ENCODE data around the gene POU6F1. TPM values are rescaled to one million over a fixed set of nuclear protein-coding genes. Genes with fewer than 3 reads are reported as not detected.

Gene POU6F1
- total and polyA plus RNA-seq, 10 of the 15 experiments (the other 5 are each of a cell fraction or from before 2014, with no cell fraction given), result 0.26 to 4.2 (median 1.2) TPM

- TF ChIP-seq ETV6 (conservative IDR thresholded peaks at IDR 0.05 in 1 of 2, IDR thresholded peaks at IDR 0.05 in 1 of 2; ENCODE audit: borderline replicate concordance in 1 of 2, low read depth in 1 of 2) (no peak), EP300 (IDR thresholded peaks at IDR 0.05; ENCODE audit: borderline replicate concordance in 1 of 2, control insufficient read depth in 1 of 2, low read depth in 2 of 2, low read length in 2 of 2) (no peak)
- TF ChIP-seq, protein P1, sequence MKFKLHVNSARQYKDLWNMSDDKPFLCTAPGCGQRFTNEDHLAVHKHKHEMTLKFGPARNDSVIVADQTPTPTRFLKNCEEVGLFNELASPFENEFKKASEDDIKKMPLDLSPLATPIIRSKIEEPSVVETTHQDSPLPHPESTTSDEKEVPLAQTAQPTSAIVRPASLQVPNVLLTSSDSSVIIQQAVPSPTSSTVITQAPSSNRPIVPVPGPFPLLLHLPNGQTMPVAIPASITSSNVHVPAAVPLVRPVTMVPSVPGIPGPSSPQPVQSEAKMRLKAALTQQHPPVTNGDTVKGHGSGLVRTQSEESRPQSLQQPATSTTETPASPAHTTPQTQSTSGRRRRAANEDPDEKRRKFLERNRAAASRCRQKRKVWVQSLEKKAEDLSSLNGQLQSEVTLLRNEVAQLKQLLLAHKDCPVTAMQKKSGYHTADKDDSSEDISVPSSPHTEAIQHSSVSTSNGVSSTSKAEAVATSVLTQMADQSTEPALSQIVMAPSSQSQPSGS (IDR thresholded peaks at IDR 0.05; ENCODE audit: low read length), result no peak
These were observed 26.2 kb downstream of the POU6F1 start (continued) for GRCh38 chr12:51191516-51192283.

DNA sequence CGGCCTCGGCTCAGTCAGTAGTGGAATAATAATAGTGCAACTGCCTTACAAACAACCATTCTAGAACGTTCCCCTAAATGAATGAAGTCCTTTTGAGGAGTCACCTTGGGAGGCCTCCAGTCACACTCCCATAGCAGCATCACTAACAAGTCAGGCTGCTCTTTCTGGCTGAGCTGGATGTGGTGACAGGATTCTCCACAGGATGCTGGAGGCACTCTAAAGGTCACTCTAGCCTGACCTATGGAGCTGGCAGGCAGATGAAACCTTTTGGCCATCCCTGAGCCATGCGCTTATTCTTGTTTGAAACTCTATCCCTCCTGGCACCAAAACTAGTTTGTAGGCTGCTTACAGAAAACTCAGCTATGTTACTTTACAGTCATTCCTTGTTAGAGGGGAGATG lies 27.0 kb downstream of the POU6F1 start:
- Histone ChIP-seq H3K79me2 (ENCODE audit: control insufficient read depth, insufficient read depth, low read length) (no peaks in the 10 kb centered on the region), H3K9me3 (replicated peaks; ENCODE audit: control insufficient read depth, insufficient read depth, low read length) (no peaks in the 10 kb centered on the region), H3K4me1 (ENCODE audit: control insufficient read depth, insufficient read depth, low read length) (peaks cover 31% of the 10 kb centered on the region), H3K27me3 (replicated peaks in 1 of 2; ENCODE audit: control insufficient read depth in 2 of 2, insufficient read depth in 2 of 2, low read length in 1 of 2) (no peaks in the 10 kb centered on the region), H3K4me3 (no peak overlapping the region), H3K9ac (ENCODE audit: control insufficient read depth, insufficient read depth, low read length) (no peak overlapping the region), H3K36me3 (ENCODE audit: control insufficient read depth in 2 of 2, insufficient read depth in 2 of 2, low read length in 1 of 2) (no peaks in the 10 kb centered on the region), H3K27ac (ENCODE audit: control insufficient read depth, insufficient read depth) (no peak overlapping the region), H3K4me2 (ENCODE audit: control insufficient read depth, insufficient read depth) (no peak overlapping the region), H4K20me1 (ENCODE audit: control insufficient read depth, insufficient read depth) (no peaks in the 10 kb centered on the region), H2AFZ (ENCODE audit: control insufficient read depth, low read depth, low read length) (no peak overlapping the region)
- DNase-seq (ENCODE audit: low read depth, low spot score) (no peak), FAIRE-seq (no peak), ATAC-seq (no peak)
- RAD21 ChIA-PET (ENCODE audit: unreplicated experiment), result no interaction called here
- CTCF ChIA-PET, result interaction anchor here (0.6 to 1.6 kb wide), 2 partner anchors 150 to 717 kb away, joined by 3 to 5 read pairs; no protein-coding TSS in a partner anchor
- in situ Hi-C loops (cut with MboI), result no loop called here
- POLR2A ChIA-PET, result interaction anchor here (2.0 kb wide), 1 partner anchor 48 kb away, joined by 5 read pairs; the partner anchor contains the start of gene DAZAP2
- intact Hi-C loops (cut with micrococcal nuclease; ENCODE audit: unreplicated experiment), result no loop called here
- no TSS peak for BruUV-seq (replicated peaks)
- WGBS (ENCODE audit: insufficient coverage, insufficient replicate concordance, low lambda C conversion rate, missing lambda C conversion rate), result 95% methylated on average over 4 of the region's 4 CpGs
- SMC1A ChIA-PET (ENCODE audit: uncharacterized antibody, unreplicated experiment), result no interaction called here
- TF ChIP-seq POU2F2 (IDR thresholded peaks at IDR 0.05; ENCODE audit: borderline replicate concordance, low read depth, low read length) (no peak), HSF1 (IDR thresholded peaks at IDR 0.05; ENCODE audit: low read depth, low read length) (no peak), BRCA1 (IDR thresholded peaks at IDR 0.05; ENCODE audit: low read depth, low read length) (no peak), CUX1 (IDR thresholded peaks at IDR 0.05; ENCODE audit: insufficient replicate concordance, low read depth, low read length) (no peak), ZZZ3 (IDR thresholded peaks at IDR 0.05; ENCODE audit: control insufficient read depth, insufficient read length, low read depth) (no peak), RAD21 (IDR thresholded peaks at IDR 0.05; ENCODE audit: insufficient read depth, low read depth, low read length) (no peak), CREB1 (IDR thresholded peaks at IDR 0.05; ENCODE audit: low read depth) (no peak), BACH1 (IDR thresholded peaks at IDR 0.05; ENCODE audit: borderline replicate concordance) (no peak), PML (IDR thresholded peaks at IDR 0.05; ENCODE audit: low read length) (no peak)
